HG03457 (cell line): Measurements from ENCODE around the gene FBXL17.

ENCODE experiments used
- ATAC-seq: cut with Tn5 transposase; IDR thresholded peaks from one replicate; pipeline ENCODE4 v1.9.1; 2021; ENCODE audit warnings: moderate number of reproducible peaks; ENCODE audit not compliant: unreplicated experiment

The FBXL17 gene

DNA sequence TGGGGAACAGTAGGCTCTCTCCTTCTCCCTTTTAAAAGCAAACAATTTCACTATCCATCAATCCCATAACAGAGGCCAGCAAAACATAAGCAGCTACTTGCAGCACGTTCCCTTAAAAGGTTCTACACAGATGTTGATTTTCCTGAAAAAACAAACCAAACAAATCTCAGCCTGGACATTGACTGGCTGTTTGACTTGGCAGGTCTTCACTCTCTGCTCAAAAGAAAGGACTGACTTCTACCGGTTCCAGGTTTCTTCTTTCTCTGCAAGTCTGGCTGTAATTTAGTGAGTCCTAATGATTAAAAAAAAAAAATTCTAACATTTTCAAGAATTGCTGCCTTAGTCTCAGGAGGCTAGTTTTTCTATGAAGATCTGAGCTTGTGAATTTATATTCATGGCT is 508.0 kb downstream of the FBXL17 start:
- no peak for ATAC-seq

DNA sequence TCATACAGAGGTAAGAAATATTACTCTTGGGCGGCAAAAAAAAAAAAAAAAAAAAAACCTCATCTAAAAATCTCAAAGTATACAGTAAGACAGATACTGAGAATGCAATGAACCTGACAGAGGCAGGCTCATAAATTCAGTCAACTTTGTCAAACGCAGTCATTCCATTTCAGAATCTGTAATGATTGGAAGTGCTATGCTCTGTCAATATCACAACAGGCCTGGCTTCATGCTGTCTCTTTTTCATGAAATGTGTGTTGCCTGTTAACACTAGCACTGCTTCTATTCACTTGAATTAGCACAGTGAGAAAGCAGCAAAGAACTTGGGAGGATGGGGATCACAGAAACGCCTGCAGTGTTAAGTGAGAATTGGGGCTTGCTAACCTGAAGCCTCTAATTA is 510.9 kb downstream of the FBXL17 start:
- no peak for ATAC-seq

DNA sequence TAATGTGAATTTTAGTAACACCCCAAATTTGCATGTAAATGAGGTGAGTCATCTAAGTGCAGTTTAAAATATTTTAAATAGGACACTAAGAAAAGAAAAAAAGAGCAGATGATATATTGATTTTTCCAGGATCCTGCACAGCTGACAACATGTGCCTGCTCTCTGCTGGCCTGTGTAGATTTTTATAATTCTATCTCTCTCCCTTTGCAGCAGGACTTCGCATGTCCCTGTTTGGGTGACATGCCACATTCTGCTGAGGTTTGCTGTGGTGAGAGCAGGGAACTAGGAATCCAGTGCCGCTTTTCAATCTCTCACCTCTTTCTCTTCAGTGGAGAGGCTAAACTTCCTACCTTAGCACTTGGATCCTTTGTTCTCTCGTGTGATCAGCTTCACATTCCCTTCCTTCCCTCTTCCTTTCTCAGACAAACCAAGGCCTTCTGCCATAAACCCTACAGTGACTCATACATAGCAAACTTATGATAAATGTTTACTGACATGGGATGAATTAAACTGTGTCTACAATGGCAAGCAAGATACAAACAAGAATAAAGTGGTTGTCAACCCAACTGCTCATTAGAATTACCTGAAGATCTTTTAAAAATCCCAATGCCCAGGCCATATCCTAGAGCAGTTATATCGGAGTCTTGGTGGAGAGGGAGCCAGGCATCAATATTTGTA is 512.3 kb downstream of the FBXL17 start:
- no peak for ATAC-seq

DNA sequence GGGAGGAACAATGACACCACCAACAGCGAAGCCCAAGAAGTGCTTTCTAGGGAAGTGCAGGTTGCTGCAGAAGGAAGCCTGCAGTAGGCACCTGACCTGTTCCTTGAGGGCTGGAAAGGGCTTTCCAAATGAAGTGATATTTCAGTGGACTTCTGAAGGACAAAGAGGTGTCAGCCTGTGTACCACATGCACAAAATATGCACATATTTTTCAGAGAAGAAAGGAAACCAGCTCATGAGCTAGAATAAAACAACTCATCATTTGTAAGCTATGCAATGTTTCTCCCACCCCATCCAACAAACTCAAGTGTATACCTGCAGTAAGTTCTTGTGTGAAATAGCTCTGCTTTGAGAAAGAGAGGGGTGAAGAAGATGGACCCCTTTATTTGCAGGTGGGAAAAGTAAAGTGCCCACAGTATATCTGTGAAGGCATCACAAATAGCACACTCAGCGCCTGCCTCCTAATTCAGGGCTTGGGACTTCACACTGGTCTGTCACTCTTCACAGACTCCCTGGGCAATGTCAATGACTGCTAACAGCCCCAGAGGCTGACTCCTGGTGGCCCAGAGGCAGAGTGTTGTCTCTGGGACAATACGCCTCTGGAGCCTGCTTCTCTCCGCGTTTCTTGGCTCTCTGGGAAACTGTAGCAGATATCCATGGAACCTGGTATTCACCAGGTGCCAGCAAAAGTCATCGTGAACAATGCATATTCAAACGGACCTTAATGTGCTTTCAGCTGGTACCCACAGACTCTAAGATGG is 513.1 kb downstream of the FBXL17 start:
- ATAC-seq, result no peak

DNA sequence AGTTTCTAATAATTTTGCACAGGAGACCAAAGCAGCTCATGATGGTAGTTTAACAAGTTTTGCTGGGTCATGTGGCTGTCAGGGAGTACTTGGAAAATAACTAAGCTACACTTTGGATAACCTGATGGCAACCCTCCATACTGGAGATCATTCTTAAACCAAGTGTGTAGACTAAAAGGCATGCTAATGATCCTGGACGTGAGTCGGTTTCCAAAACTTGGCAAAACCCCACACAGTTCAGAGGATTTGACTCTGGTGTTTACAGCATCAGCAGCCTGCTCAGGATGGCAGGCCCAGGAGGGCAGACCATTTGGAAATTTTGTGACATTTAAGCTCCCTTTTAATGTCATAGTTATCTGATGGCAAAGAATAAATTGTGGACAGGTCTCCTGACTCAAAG is 514.6 kb downstream of the FBXL17 start:
- ATAC-seq, result no peak

DNA sequence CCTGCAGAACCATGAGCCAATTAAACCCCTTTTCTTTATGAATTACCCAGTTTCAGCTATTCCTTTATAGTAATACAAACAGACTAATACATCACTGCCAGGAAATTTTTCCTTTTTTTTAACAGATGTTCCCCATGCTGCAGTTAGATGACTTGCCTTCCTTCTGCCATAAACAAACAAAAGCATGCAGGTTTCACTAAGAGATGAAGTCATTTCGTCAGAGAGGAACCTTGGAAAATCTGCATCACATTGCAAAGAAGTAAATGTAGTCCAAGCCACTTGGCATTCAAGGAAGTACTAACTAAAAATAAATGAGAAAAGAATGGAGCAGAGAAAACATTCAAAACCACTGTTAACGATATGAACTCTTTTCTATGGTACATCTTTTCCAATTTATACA is 517.1 kb downstream of the FBXL17 start:
- no peak for ATAC-seq

DNA sequence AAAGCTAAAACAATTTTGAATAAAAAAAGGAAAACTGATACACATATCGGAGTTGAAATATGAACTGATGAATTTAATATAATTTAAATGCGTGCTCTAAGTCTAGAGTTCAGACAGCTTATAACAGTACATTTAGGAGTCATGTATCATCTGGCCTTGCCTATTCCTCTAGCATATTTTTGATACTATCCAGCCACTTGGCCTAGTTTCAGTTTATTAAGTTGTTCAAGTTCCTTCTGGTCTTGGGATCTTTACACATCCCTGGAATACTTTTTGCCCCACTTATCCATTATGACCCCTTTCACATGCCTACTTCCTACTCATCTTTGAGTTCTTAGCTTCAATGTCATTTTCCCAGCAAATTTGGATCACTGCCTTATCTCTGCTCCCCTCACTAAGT is 518.8 kb downstream of the FBXL17 start:
- ATAC-seq, result no peak

DNA sequence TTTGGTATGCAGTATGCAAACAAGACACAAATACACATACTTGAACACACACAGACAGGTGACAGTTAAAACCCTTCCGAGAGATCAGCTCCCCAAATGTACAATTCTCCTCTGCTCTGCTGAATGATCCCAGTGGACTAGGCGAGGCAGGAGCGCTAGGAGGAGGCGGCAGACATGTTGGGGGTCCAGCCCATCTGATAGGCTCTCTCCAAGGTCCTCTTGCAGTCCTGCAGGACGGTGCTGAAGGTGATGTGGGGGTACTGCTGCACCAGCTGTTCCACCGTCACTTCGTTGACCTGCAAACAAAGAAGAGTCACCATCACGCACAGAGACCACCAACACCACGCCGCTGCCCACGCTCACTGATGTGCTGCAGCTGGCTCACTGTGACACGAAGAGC is 520.3 kb downstream of the FBXL17 start:
- ATAC-seq, result no peak

DNA sequence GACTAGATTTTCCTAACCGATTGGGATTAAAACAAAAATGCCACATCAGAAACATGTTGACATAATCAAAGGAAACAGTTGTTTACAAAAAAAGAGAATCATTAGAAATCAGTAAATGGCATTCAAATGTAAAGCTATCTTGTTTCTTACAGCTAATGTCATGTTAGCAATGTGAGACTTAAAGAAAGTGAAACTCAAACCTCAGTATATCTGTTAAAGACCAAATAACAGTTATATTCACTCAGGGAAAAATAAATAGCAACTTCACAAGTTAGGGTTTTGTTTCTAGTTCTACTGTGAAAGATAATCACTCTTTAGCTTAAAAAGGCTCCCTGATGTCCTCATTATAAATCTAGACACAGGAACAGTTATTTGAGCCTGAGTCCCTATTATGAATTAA is 521.9 kb downstream of the FBXL17 start:
- ATAC-seq, result no peak

DNA sequence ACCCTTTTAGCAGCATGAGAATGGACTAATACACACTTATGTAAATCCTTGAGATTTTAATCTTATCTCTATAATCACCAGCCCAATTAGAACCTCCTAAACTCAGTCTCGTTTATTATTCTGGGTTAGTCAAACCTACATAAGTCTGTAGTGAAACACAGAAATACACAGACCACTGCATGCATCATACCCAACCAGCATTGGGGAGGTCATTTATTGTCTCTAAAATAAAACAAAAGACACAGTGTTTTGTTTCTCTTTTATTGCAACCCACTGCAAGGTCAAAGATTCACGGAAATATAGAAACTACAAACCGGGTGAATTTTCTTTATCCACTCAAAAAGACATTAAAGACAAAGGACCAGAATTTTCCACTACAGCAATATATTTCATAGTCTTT is 523.1 kb downstream of the FBXL17 start:
- ATAC-seq, result no peak

DNA sequence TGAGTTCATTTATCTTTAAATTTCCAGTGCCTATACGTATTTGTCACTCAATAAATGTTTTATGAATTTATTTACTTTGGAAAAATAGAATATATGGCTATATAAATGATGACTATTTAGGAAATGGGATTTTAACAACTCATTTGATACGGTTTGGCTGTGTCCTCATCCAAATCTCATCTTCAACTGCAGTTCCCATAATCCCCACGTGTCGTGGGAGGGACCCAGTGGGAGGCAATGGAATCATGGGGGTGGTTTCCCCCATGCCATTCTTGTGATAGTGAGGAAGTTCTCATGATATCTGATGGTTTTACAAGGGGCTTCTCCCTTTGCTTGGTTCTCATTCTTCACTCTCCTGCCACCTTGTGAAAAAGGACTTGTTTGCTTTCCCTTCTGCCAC is 523.6 kb downstream of the FBXL17 start:
- ATAC-seq, result no peak

DNA sequence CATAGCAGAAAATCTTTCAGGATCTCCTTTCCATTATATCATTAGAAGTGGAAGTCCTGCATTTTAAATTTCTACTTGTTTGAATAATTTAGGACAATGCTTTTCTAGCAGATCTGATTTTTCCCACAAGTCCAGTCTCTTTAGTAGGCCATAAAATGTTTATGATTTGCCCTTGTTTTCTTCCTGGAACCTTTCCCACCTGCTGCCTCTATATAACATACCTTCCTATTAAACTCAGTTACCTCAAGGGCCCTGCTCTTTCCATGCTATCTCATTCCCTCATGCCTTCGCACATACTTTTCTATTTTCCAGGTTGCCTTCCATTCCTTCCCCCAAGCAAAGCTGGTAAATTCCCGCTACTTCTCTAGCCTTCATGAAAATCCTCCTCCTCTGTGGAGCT is 524.1 kb downstream of the FBXL17 start:
- no peak for ATAC-seq

DNA sequence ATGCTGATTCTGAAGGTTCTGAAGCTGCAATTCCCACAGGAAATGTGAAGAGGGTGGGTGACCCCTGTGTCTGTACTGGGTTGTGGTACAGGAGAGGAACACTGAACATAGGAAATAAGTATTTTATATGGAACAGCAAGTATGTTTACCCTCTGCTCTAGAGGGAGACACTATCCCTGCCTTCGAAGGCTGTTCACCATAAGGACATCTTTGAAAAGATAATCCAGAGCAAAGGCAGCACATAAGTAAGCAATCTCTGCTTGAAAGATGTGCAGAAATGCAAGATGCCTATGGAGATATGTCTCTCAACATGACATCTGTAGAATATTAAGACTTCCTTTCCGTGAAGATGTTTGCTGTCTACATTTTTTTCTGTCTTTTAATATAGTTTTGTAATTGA is 526.7 kb downstream of the FBXL17 start:
- no peak for ATAC-seq

DNA sequence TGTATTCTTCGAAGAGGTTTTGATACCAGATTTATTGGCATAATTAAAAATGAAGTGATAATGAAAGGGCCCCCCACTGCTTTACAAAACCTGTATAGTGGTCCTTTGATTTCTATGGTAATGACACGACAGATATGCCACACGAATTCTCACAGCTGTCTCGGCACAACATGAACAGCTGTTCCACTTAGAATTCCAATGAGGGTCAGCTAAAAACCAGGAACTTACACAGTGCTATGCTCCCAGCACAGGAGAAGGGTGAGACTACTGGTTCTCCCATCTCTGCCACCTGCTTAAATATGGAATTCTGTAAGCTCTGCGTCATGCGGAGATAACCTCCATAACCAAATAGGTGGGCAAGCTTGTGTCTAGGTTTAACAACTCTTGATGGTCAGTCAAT is 528.2 kb downstream of the FBXL17 start:
- ATAC-seq, result no peak

DNA sequence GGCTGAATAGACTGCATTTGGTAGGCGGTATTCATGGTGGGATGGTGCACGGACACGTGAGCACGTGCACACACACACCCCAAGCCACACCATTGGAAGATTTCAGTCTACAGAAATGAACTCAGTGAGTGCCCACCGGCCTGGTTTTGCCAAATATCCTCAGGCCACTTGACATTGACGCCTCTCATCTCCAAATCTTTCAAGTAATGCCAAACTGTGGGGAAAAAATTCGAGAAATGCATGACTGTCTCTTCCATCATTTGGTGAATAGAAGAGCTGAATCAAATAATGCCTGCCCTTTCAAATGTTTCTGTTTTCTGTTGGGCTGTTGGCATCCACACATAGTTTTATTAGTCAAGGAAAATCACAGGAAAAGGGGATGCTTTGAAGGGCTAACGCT is 528.9 kb downstream of the FBXL17 start:
- no peak for ATAC-seq

DNA sequence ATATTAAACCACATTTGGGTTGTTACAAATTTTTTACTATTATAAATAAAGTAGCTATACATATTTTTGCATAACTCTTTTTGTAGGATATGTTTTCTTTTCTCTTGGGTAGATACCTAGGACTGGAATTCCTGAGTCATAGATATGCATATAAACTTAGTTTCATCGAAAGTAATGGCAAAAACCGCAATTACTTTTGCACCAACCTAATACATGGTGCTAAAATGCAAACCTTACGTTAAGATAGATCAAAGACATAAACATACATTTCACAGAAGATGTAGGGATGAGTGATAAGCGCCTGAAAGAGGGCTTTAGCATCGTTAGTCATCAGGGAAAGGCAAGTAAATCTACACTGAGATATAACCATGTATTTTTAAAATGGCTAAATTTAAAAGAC is 532.8 kb downstream of the FBXL17 start:
- ATAC-seq, result no peak

DNA sequence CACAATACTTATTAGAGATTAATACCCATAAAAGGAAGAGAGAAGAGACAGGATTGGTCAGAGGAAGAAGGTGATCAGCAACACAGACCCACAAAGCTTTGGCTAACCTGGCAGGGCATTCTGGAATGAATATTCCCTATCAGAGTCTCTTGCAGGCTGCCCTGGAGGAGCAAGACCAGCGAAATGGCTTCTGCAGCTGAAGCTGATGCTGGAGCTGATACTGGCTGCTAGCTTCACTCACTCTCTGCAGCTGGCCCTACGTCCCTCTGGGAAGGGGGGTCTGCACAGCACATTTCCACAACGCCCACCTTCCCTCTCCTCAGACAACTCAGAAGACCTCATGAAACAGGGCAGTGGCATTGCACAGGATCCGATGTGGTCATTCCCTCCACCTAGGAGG is 541.3 kb downstream of the FBXL17 start:
- no peak for ATAC-seq

DNA sequence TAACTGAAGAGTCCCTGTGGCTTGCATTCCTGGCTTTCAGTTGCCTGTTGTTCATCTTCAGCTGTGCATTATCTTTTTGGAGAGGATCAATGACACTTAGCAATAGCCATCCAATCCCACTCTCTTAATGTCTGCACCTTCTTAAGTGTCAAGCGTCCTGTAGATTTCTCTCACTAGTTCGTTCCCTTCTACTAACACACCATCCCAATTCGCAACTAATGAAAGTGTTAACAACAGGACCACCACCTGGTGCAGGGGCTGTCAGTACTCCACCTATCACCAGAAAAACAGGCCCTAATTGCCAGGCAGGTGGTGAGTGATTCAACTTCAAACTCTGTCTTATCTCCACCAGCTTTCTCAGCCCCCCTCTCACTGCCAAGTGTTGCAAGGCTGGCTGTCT is 541.7 kb downstream of the FBXL17 start:
- ATAC-seq, result no peak

DNA sequence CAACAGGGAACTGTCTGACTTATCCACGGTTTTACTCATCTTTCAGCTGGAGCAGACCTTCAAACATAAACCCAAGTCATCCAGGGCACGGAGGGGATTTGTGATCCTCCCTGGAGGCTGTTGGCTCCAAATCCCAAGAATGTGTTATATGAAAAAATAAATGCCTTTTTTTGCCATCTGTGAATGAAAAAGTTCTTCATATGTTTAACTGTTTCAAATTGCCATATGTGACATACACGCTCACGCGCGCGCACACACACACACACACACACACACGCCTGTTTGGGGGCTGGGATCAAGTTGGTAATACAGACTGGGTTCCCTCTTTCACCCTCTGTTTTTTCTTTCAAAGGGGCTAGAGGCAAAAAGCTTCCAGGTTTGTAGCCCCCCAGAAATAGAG is 546.8 kb downstream of the FBXL17 start:
- ATAC-seq, result no peak

DNA sequence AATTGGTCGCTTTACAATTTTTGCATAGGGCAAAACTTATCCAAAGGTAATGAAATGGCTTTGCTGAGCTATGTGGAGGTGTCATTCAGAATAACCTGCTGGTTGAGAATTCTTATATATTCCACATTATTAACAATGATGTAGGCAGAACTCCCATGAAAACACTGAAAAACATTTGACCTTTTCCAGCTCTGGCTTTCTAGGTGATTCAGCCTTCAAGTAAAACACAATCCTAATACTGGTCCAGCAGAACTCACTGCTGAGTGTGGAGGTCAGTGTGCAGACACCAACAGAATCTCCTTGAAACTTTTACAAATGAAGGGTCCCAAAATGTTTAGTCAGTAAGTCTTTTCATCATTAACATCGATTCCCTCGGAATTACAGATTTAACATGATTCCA is 549.2 kb downstream of the FBXL17 start:
- no peak for ATAC-seq

DNA sequence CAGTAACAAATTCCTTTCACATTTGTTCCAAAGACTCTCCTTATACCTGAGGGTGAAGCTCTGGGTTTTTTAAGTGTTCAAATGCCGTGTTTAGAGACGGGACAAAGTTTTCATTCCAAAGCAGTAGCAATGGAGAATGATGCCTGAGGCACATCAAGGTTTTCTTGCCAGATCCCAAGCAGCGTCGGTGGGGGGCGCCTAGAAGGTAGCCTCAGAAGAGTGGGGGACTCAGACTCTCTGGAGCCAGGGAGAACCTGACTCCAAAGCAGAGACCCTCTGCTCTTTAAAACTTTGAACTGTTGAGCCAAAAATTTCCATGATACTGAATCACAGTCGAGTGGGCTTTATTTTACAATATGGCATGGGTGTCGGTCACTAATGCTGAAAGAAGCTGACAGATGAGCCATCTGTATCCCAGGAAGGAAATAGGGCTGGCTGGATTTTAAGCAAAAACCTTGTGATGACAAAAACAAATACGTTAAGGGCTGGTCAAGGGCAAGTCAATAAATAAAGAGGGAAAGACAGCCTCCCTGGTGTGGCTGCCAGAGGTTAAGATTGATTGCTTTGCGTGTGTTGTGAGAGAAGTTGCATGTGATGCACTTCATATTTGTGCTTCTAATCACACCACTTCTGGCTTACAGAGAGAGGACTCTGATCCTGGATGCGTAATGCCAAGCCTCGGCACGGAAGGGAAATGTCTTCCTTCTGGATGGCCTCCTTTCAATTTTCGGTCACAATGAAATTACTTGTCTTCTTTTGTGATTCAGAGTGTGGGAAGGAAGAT is 550.1 kb downstream of the FBXL17 start:
- ATAC-seq, result no peak

DNA sequence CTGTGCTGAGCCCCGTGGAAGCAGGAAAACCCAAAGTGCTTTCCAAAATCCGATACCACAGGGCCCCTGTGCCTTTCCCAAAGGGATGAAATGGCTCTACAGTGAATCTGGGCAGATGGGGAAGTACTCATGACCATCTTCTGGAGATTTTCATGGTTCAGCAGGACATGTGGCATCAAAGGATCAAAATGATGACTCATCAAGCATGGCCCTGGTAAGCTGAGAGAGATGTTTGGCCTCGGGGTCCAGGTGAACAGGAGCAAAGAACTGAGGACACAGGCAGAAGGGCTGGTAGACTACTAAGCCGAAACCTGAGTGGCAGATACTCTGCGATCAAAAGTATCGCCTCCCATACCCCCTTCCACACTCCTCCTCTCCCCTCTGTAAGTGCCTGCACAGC is 551.1 kb downstream of the FBXL17 start:
- no peak for ATAC-seq
